GM08714 (cell line): ENCODE measurements around the gene AFAP1.

ENCODE experiments used
- H3K4me3 ChIP-seq: fragments of 200-500 bp; sonication (Bioruptor generic); 2 replicates; pipeline ENCODE4 v1.5.1; 2014; ENCODE audit warnings: mild to moderate bottlenecking, low read length, inconsistent platforms
- ZNF274 ChIP-seq: IDR thresholded peaks from 2 replicates; pipeline ENCODE4 v1.6.1; 2012; ENCODE audit warnings: mild to moderate bottlenecking, low read depth, low read length

AFAP1 gene

GRCh38 chr4:7903791-7904516 lies 35.7 kb downstream of the AFAP1 start:
- no peak for TF ChIP-seq ZNF274
- H3K4me3 ChIP-seq: no peak overlapping the region

- no peak overlapping the region for H3K4me3 ChIP-seq
- TF ChIP-seq ZNF274: no peak
Measured at GRCh38 chr4:7902826-7903225, 36.8 kb downstream of the AFAP1 start.

- TF ChIP-seq ZNF274: no peak
- H3K4me3 ChIP-seq: no peak overlapping the region
Measured at GRCh38 chr4:7902101-7902553, 37.5 kb downstream of the AFAP1 start.

GRCh38 chr4:7901311-7901885 lies 38.3 kb downstream of the AFAP1 start:
- H3K4me3 ChIP-seq: no peak overlapping the region
- TF ChIP-seq ZNF274: no peak

GRCh38 chr4:7900334-7900909 lies 39.2 kb downstream of the AFAP1 start:
- TF ChIP-seq ZNF274: no peak
- no peak overlapping the region for H3K4me3 ChIP-seq

GRCh38 chr4:7899184-7899869 lies 40.3 kb downstream of the AFAP1 start:
- no peak overlapping the region for H3K4me3 ChIP-seq
- no peak for TF ChIP-seq ZNF274

- TF ChIP-seq ZNF274: no peak
- no peak overlapping the region for H3K4me3 ChIP-seq
Measured at GRCh38 chr4:7898385-7898784, 41.3 kb downstream of the AFAP1 start.

- no peak for TF ChIP-seq ZNF274
- H3K4me3 ChIP-seq: no peak overlapping the region
Measured at GRCh38 chr4:7897811-7898210, 41.9 kb downstream of the AFAP1 start.

GRCh38 chr4:7894677-7895181 lies 44.9 kb downstream of the AFAP1 start:
- no peak for TF ChIP-seq ZNF274
- no peak overlapping the region for H3K4me3 ChIP-seq

- no peak overlapping the region for H3K4me3 ChIP-seq
- no peak for TF ChIP-seq ZNF274
Measured at GRCh38 chr4:7894098-7894676, 45.5 kb downstream of the AFAP1 start.

GRCh38 chr4:7893539-7893938 lies 46.1 kb downstream of the AFAP1 start:
- TF ChIP-seq ZNF274: no peak
- no peak overlapping the region for H3K4me3 ChIP-seq

GRCh38 chr4:7892212-7893019 lies 47.2 kb downstream of the AFAP1 start:
- H3K4me3 ChIP-seq: no peak overlapping the region

GRCh38 chr4:7890635-7891393 lies 48.8 kb downstream of the AFAP1 start:
- H3K4me3 ChIP-seq: no peak overlapping the region
- no peak for TF ChIP-seq ZNF274

More at GRCh38 chr4:7892212-7893019, 47.2 kb downstream of the AFAP1 start:
- no peak for TF ChIP-seq ZNF274
